ENCODE data around the gene ANKRD44.

Gene ANKRD44

GRCh38 chr2:197204519-197205250 lies 105.9 kb downstream of the ANKRD44 start:
- DNase-seq: no peak

- no peak for DNase-seq
Observed at GRCh38 chr2:197201874-197202273, 108.7 kb downstream of the ANKRD44 start.

GRCh38 chr2:197200762-197201058 lies 109.9 kb downstream of the ANKRD44 start:
- no peak for DNase-seq

DNA sequence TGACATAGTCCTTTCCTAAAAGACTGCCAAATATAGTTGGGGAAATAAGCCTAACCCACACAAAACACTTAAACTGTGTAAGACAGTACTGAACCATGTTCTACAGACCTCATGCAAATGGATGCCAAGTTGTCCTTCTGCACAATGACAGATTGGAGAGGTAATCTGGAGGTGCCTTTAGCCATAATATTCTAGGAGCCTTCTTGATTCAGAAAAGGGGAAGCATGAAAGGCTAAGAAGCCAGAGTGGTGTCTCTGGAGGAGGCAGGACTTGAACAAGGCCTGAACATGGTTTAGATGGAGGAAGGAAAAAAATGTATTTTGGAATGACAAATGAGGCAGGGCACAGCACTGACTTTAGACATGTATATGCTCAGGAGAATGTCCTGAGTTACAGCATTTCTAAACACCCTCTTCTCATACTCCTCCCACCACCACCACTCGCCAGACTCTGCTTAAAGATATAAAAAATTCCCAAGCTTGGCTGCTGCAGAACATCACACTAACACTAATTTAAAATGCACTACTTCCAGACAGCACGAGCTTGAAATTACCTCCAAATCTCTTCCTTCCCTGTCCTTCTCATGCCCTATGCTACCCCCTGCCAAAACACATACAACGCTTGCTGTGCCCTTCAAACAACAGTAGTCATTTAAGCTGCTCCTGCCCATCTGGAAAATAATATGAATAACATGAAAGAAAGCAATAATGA lies 110.4 kb downstream of the ANKRD44 start:
- no peak for DNase-seq

DNA sequence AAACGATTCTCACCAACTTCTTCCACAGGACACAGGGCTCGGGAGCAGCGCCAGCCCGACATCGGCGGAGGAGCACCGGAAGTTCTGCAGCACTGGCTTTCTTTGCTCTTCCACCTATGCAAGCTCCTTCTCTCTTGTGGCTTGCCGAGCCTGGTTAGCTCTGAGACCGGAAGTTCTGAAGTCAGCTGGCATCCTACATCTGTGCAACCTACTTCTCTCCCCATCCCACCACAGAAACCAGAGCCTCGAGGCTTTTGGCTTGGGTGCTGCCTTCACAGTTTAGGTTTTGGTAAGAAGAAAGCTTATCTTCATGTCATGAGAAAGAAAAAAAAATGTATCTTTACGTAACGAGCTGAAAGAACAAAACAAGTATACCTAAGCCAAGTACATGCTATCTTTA lies 111.7 kb downstream of the ANKRD44 start:
- peak; percentile 94 for DNase-seq

DNA sequence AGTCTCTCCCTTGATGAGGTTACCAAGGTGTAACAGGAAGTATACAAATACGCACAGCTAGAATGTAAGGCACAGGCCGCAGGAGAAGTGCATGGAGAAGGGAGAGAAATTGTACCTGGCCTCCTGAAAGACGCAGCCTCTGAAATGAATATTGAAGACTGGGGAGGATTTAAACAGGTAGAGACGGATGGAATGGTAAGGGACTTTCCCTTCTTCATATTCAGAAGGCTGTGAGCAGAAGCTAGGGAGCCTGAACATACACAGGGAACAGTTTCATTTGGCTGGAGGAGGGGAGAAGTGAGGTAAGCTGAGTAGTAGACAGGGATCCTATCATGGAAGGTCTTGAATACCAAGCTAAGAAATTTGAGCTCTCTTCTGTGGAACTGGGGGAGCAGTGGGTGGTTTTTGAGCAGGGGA lies 112.7 kb downstream of the ANKRD44 start:
- peak; percentile 45 for DNase-seq

GRCh38 chr2:197196541-197197180 lies 113.9 kb downstream of the ANKRD44 start:
- peak; percentile 51 for DNase-seq

GRCh38 chr2:197195518-197195917 lies 115.1 kb downstream of the ANKRD44 start:
- no peak for DNase-seq

GRCh38 chr2:197191940-197192322 lies 118.6 kb downstream of the ANKRD44 start:
- peak; percentile 86 for DNase-seq

GRCh38 chr2:197191177-197191939 lies 119.2 kb downstream of the ANKRD44 start:
- DNase-seq: peak; percentile 81

GRCh38 chr2:197190100-197190432 lies 120.5 kb downstream of the ANKRD44 start:
- DNase-seq: no peak

GRCh38 chr2:197189426-197190099 lies 121.0 kb downstream of the ANKRD44 start:
- no peak for DNase-seq

DNA sequence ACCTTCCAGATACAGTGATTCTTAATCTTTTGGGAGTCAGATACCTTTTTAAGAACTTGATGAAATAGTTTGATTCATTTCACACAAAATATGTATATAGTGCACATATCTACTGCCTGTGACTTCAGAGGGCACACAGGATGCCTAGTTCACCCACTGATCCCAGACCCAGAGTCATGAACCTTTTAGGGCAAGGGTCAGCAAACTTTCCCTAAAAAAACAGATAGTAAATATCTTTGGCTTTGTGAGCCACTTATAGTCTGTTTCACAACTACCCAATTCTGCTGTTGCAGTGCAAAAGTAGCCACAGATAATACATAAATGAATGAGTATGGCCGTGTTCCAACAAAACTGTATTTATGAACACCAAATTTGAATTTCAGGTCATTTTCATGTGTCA lies 124.9 kb downstream of the ANKRD44 start:
- DNase-seq: no peak

- DNase-seq: no peak
Observed at GRCh38 chr2:197184959-197185586, 125.5 kb downstream of the ANKRD44 start.

DNA sequence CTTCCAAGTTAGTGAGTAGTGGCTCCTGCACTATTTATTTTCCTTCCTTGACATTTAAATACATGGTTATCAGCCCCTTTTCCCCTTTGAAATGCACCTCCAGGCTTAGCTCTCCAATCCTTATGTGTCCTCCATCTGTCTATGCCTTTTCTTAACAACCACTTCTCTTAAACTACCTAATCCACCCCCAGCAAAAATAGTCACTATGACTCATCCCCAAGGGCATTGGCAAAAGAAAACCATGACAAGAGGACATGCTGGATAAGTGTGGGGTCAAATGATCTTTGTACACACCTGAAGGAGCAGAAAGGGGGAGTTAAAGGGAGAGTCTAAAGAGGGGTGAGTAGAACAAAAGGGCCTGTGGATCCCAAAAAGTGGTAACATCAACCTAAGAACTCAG lies 127.2 kb downstream of the ANKRD44 start:
- DNase-seq: no peak

DNA sequence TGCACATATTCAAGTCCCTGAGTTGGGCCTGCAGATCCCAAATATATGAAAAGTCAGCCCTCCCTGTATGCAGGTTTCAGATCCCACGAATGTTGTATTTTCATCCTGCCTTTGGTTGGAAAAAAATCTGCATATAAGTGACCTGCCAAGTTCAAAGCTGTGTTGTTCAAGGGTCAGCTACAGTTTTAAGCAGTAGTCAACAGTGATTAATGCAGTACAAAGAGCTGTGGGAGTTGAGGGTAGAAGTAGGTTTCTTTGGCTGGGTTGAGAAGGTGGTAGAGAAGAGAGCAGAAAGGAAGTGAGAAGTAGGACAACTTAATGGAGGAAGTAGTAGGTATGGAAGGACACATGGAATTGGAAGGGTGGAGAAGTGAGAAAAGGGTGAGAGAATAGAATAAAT lies 127.9 kb downstream of the ANKRD44 start:
- DNase-seq: no peak

- DNase-seq: no peak
Observed at GRCh38 chr2:197181491-197181890, 129.1 kb downstream of the ANKRD44 start.

DNA sequence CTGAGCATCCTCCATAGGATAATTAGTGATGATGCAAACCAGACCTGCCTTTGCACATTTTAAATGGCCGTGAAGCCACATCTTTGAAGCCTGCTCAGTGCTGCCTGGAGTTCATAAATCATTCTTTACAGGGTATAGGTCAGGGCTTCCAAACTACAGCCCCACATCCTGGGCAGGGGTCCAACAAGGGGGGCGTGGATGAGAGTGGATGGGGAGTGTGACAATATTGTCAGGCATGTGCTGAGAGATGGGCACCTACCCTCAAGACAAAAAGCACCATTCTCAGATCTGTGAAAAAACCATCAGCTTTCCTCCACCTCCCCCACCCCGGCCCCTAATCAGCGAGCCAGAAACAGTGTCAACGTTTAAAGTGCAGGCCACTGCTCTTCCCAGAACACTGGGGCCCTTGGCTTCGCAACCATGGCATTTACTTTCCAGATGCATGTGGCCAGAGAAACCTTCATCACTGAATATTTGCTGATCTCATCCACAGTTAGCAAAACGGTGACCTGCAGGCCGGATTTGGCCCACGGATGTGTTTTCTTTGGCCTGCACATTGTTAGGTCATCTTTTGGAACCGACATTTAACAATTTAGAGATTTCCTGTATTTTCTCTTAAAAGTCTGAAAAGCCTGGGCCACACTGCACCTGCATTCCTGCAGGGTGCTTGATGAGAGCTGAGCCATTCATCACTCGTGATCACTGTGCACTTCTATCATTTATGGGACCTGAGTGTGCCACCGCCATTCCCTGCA lies 130.7 kb downstream of the ANKRD44 start:
- no peak for DNase-seq

- no peak for DNase-seq
Observed at GRCh38 chr2:197176522-197176921, 134.1 kb downstream of the ANKRD44 start.

DNA sequence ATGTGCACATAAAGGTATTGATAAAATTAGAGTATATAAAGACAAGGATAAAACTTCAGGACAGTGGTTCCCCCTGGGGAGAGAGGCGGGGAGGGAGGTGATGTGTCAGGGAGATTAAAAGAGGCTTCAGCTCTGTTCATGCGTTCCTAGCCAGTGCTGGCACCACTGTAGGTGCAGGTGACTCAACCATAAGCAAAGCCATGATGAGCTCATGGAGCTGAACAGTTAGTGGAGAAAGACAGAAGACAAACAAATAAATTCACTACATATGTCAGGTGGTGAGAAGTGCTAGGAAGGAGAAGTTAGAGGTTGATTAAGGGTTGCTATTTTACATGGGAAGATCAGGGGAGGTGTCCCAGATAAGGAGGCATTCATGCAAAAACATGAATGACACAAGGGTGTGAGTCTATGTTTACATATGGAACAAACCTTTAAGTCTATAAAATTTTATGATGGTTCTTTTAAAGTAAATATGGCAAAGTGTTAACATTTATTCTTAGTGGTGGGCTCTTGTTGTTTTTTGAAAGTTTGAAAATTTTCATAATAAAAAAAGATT lies 136.0 kb downstream of the ANKRD44 start:
- no peak for DNase-seq

GRCh38 chr2:197171582-197171981 lies 139.0 kb downstream of the ANKRD44 start:
- DNase-seq: no peak
